Measurements from ENCODE around the gene POC1B. TPM values are rescaled to one million over a fixed set of nuclear protein-coding genes. Genes with fewer than 3 reads are reported as not detected.
A peak's percentile ranks its signal among the peaks of the same experiment; 100 is the strongest.

The POC1B gene
- total RNA-seq, 2 donors from 2014 or later, result 61.3 to 76.3 TPM

- DNase-seq (ENCODE audit: low spot score) (no peak), ATAC-seq (no peak)
- Mint-ChIP-seq H3K4me1 (ENCODE audit: low read depth in 2 of 2) (peaks cover 28 to 33% of the 10 kb centered on the region in 2 donors), H3K36me3 (no peaks in the 10 kb centered on the region), H3K9me3 (no peaks in the 10 kb centered on the region), H3K27ac (peak overlapping the region in 1 of 2 donors; percentile 37), H3K4me3 (no peak overlapping the region), H3K27me3 (no peaks in the 10 kb centered on the region)
These were observed 69.3 kb downstream of the POC1B start for GRCh38 chr12:89456565-89456964.

GRCh38 chr12:89454080-89454848 lies 71.6 kb downstream of the POC1B start:
- ATAC-seq, result no peak
- no peak overlapping the region for H3K27ac Mint-ChIP-seq

GRCh38 chr12:89453121-89453978 lies 72.5 kb downstream of the POC1B start:
- Mint-ChIP-seq H3K27me3 (no peaks in the 10 kb centered on the region), H3K36me3 (peaks cover 2% of the 10 kb centered on the region), H3K27ac (no peak overlapping the region), H3K9me3 (no peaks in the 10 kb centered on the region), H3K4me3 (no peak overlapping the region), H3K4me1 (ENCODE audit: low read depth in 2 of 2) (peaks cover 26 to 30% of the 10 kb centered on the region in 2 donors)
- ATAC-seq (no peak), DNase-seq (ENCODE audit: low spot score) (no peak)

More at GRCh38 chr12:89454080-89454848, 71.6 kb downstream of the POC1B start:
- Mint-ChIP-seq H3K9me3 (no peaks in the 10 kb centered on the region), H3K4me1 (ENCODE audit: low read depth in 2 of 2) (peaks cover 26 to 28% of the 10 kb centered on the region in 2 donors), H3K27me3 (no peaks in the 10 kb centered on the region), H3K36me3 (no peaks in the 10 kb centered on the region), H3K4me3 (no peak overlapping the region)
- no peak for DNase-seq (ENCODE audit: low spot score)

GRCh38 chr12:89451841-89452251 lies 74.0 kb downstream of the POC1B start:
- no peaks in the 10 kb centered on the region for H3K9me3 Mint-ChIP-seq
- H3K4me1 Mint-ChIP-seq (ENCODE audit: low read depth in 2 of 2), result peaks cover 18 to 24% of the 10 kb centered on the region in 2 donors
- H3K36me3 Mint-ChIP-seq, result peaks cover 6% of the 10 kb centered on the region
- no peaks in the 10 kb centered on the region for H3K27me3 Mint-ChIP-seq
- no peak for ATAC-seq
- peak overlapping the region in 1 of 2 donors; percentile 43 for H3K27ac Mint-ChIP-seq
- no peak for DNase-seq (ENCODE audit: low spot score)
- peak overlapping the region; percentile 8 for H3K4me3 Mint-ChIP-seq

GRCh38 chr12:89450907-89451306 lies 74.9 kb downstream of the POC1B start:
- H3K27ac Mint-ChIP-seq, result no peak overlapping the region
- no peaks in the 10 kb centered on the region for H3K27me3 Mint-ChIP-seq
- DNase-seq (ENCODE audit: low spot score) (no peak), ATAC-seq (no peak)
- peaks cover 6% of the 10 kb centered on the region for H3K36me3 Mint-ChIP-seq
- H3K4me1 Mint-ChIP-seq (ENCODE audit: low read depth in 2 of 2), result peaks cover 16 to 22% of the 10 kb centered on the region in 2 donors
- no peaks in the 10 kb centered on the region for H3K9me3 Mint-ChIP-seq
- no peak overlapping the region for H3K4me3 Mint-ChIP-seq

GRCh38 chr12:89448951-89449371 lies 76.9 kb downstream of the POC1B start:
- no peak for ATAC-seq
- peaks cover 20% of the 10 kb centered on the region for H3K36me3 Mint-ChIP-seq
- no peak overlapping the region for H3K27ac Mint-ChIP-seq
- no peak overlapping the region for H3K4me3 Mint-ChIP-seq
- peaks cover 10 to 13% of the 10 kb centered on the region in 2 donors for H3K4me1 Mint-ChIP-seq (ENCODE audit: low read depth in 2 of 2)
- DNase-seq (ENCODE audit: low spot score), result no peak
- no peaks in the 10 kb centered on the region for H3K27me3 Mint-ChIP-seq
- H3K9me3 Mint-ChIP-seq, result no peaks in the 10 kb centered on the region

GRCh38 chr12:89448526-89448925 lies 77.3 kb downstream of the POC1B start:
- H3K27me3 Mint-ChIP-seq, result no peaks in the 10 kb centered on the region
- no peaks in the 10 kb centered on the region for H3K9me3 Mint-ChIP-seq
- no peak for DNase-seq (ENCODE audit: low spot score)
- no peak overlapping the region for H3K4me3 Mint-ChIP-seq
- ATAC-seq, result no peak
- H3K27ac Mint-ChIP-seq, result no peak overlapping the region
- peaks cover 10 to 13% of the 10 kb centered on the region in 2 donors for H3K4me1 Mint-ChIP-seq (ENCODE audit: low read depth in 2 of 2)
- peaks cover 23% of the 10 kb centered on the region for H3K36me3 Mint-ChIP-seq

GRCh38 chr12:89439941-89440340 lies 85.9 kb downstream of the POC1B start:
- H3K27me3 Mint-ChIP-seq, result no peaks in the 10 kb centered on the region

GRCh38 chr12:89437231-89437630 lies 88.6 kb downstream of the POC1B start:
- H3K9me3 Mint-ChIP-seq, result no peaks in the 10 kb centered on the region
- H3K4me3 Mint-ChIP-seq, result no peak overlapping the region
- no peak for ATAC-seq
- peaks cover 12 to 14% of the 10 kb centered on the region in 2 donors for H3K4me1 Mint-ChIP-seq (ENCODE audit: low read depth in 2 of 2)
- H3K27ac Mint-ChIP-seq, result no peak overlapping the region
- H3K36me3 Mint-ChIP-seq, result peaks cover 43% of the 10 kb centered on the region
- H3K27me3 Mint-ChIP-seq, result no peaks in the 10 kb centered on the region
- no peak for DNase-seq (ENCODE audit: low spot score)

More at GRCh38 chr12:89439941-89440340, 85.9 kb downstream of the POC1B start:
- ATAC-seq (no peak), DNase-seq (ENCODE audit: low spot score) (no peak)
- Mint-ChIP-seq H3K36me3 (peaks cover 51% of the 10 kb centered on the region), H3K4me3 (no peak overlapping the region), H3K9me3 (no peaks in the 10 kb centered on the region), H3K27ac (no peak overlapping the region), H3K4me1 (ENCODE audit: low read depth in 2 of 2) (peaks cover 12 to 25% of the 10 kb centered on the region in 2 donors)

GRCh38 chr12:89436062-89436461 lies 89.8 kb downstream of the POC1B start:
- Mint-ChIP-seq H3K27ac (no peak overlapping the region), H3K9me3 (no peaks in the 10 kb centered on the region), H3K36me3 (peaks cover 37% of the 10 kb centered on the region), H3K4me3 (no peak overlapping the region), H3K4me1 (ENCODE audit: low read depth in 2 of 2) (peaks cover 12 to 14% of the 10 kb centered on the region in 2 donors), H3K27me3 (no peaks in the 10 kb centered on the region)
- no peak for ATAC-seq
- DNase-seq (ENCODE audit: low spot score), result no peak

GRCh38 chr12:89433634-89434033 lies 92.2 kb downstream of the POC1B start:
- H3K4me3 Mint-ChIP-seq, result no peak overlapping the region
- no peaks in the 10 kb centered on the region for H3K9me3 Mint-ChIP-seq
- H3K27ac Mint-ChIP-seq, result no peak overlapping the region
- no peaks in the 10 kb centered on the region for H3K27me3 Mint-ChIP-seq
- no peak for ATAC-seq
- peaks cover 25% of the 10 kb centered on the region for H3K36me3 Mint-ChIP-seq
- H3K4me1 Mint-ChIP-seq (ENCODE audit: low read depth in 2 of 2), result peaks cover 15 to 16% of the 10 kb centered on the region in 2 donors
- no peak for DNase-seq (ENCODE audit: low spot score)

- Mint-ChIP-seq H3K9me3 (no peaks in the 10 kb centered on the region), H3K36me3 (peaks cover 20% of the 10 kb centered on the region), H3K27me3 (no peaks in the 10 kb centered on the region)
These were observed 93.5 kb downstream of the POC1B start for GRCh38 chr12:89432396-89432795.

GRCh38 chr12:89429528-89429927 lies 96.3 kb downstream of the POC1B start:
- Mint-ChIP-seq H3K36me3 (peaks cover 19% of the 10 kb centered on the region), H3K27me3 (no peaks in the 10 kb centered on the region), H3K27ac (no peak overlapping the region), H3K9me3 (no peaks in the 10 kb centered on the region), H3K4me3 (no peak overlapping the region), H3K4me1 (ENCODE audit: low read depth in 2 of 2) (peaks cover 28 to 32% of the 10 kb centered on the region in 2 donors)
- DNase-seq (ENCODE audit: low spot score) (no peak), ATAC-seq (no peak)

More at GRCh38 chr12:89432396-89432795, 93.5 kb downstream of the POC1B start:
- DNase-seq (ENCODE audit: low spot score) (no peak), ATAC-seq (no peak)
- H3K4me1 Mint-ChIP-seq (ENCODE audit: low read depth in 2 of 2), result peaks cover 25 to 28% of the 10 kb centered on the region in 2 donors
- H3K4me3 Mint-ChIP-seq, result no peak overlapping the region
- no peak overlapping the region for H3K27ac Mint-ChIP-seq

Data from natural killer cell treated with Interleukin-12 subunit alpha and Interleukin-12 subunit beta and Interleukin-15 and Interleukin-18, amount 100 ng/mL, for 72 hours (primary cell).